CD14-positive monocyte (primary cell): ENCODE data around the gene KMT2B. TPM values are rescaled to one million over a fixed set of nuclear protein-coding genes. Genes with fewer than 3 reads are reported as not detected.
A peak's percentile ranks its signal among the peaks of the same experiment; 100 is the strongest.

Source experiments
- DNase-seq, 3 donors: peaks; one replicate each; pipeline ENCODE4 v3.0.0-alpha.2; 2011 to 2022
- H2AFZ ChIP-seq: 2 replicates; pipeline ENCODE4 v1.6.0; 2012; ENCODE audit warnings: mild to moderate bottlenecking, low read depth, low read length, inconsistent platforms; ENCODE audit not compliant: insufficient read depth, poor library complexity, severe bottlenecking
- H3K27ac ChIP-seq, 2 donors: 1 replicate in 1 of 2; 2 replicates in 1 of 2; pipeline ENCODE4 v1.5.1; 2012 to 2013; ENCODE audit warnings: low read length in 2 of 2, control low read depth in 1 of 2, inconsistent platforms in 1 of 2, low read depth in 1 of 2, mild to moderate bottlenecking in 1 of 2
- H3K27me3 ChIP-seq, 2 donors: one replicate each; pipeline versions ENCODE4 v1.6.0 to v1.6.1; 2011 to 2013; ENCODE audit warnings: low read length in 2 of 2; ENCODE audit not compliant: control insufficient read depth in 2 of 2, insufficient read depth in 2 of 2
- H3K36me3 ChIP-seq, 2 donors: replicated peaks in 1 of 2; 1 replicate in 1 of 2; 2 replicates in 1 of 2; pipeline versions ENCODE4 v1.5.1 to v1.6.1; 2012 to 2013; ENCODE audit warnings: low read length in 2 of 2, control low read depth in 1 of 2, inconsistent platforms in 1 of 2, mild to moderate bottlenecking in 1 of 2; ENCODE audit not compliant: insufficient read depth in 2 of 2, control insufficient read depth in 1 of 2
- H3K4me1 ChIP-seq, 2 donors: 1 replicate in 1 of 2; 2 replicates in 1 of 2; pipeline versions ENCODE4 v1.5.1 to v1.6.1; 2012 to 2013; ENCODE audit warnings: low read length in 2 of 2, control low read depth in 1 of 2, inconsistent platforms in 1 of 2, mild to moderate bottlenecking in 1 of 2, moderate library complexity in 1 of 2; ENCODE audit not compliant: insufficient read depth in 2 of 2, control insufficient read depth in 1 of 2
- H3K4me2 ChIP-seq: replicated peaks from 2 replicates; pipeline ENCODE3; 2012; ENCODE audit warnings: low read length, moderate library complexity, mild to moderate bottlenecking; ENCODE audit not compliant: poor library complexity, severe bottlenecking; ENCODE audit errors: extremely low read depth
- H3K4me3 ChIP-seq, 3 experiments: fragments of 200-600 bp in 1 of 3; sonication (generic) in 1 of 3; replicated peaks in 1 of 3; 1 replicate in 2 of 3; 2 replicates in 1 of 3; pipeline ENCODE4 v1.5.1; 2011 to 2013; ENCODE audit warnings: low read length in 3 of 3, mild to moderate bottlenecking in 3 of 3, control low read depth in 2 of 3, low read depth in 2 of 3, inconsistent platforms in 1 of 3, moderate library complexity in 1 of 3
- H3K79me2 ChIP-seq: 2 replicates; pipeline ENCODE4 v1.6.0; 2012; ENCODE audit warnings: mild to moderate bottlenecking, control low read depth, inconsistent platforms, low read length, moderate library complexity; ENCODE audit not compliant: insufficient read depth
- H3K9ac ChIP-seq: 2 replicates; pipeline ENCODE4 v1.6.0; 2017; ENCODE audit warnings: low read length, mild to moderate bottlenecking; ENCODE audit not compliant: insufficient read depth, poor library complexity, severe bottlenecking
- H3K9me3 ChIP-seq, 2 donors: replicated peaks in 1 of 2; 1 replicate in 1 of 2; 2 replicates in 1 of 2; pipeline versions ENCODE4 v1.5.1 to v1.6.1; 2012 to 2013; ENCODE audit warnings: low read length in 2 of 2, control low read depth in 1 of 2; ENCODE audit not compliant: control insufficient read depth in 1 of 2, insufficient read depth in 1 of 2
- H4K20me1 ChIP-seq: 2 replicates; pipeline ENCODE4 v1.6.0; 2012; ENCODE audit warnings: mild to moderate bottlenecking, low read length, control low read depth, moderate library complexity; ENCODE audit not compliant: insufficient read depth
- H3K27ac Mint-ChIP-seq, 7 donors: one replicate each; pipeline ENCODE4 v1.8.0; 2020; ENCODE audit warnings: mild to moderate bottlenecking in 7 of 7, mixed read lengths in 7 of 7, moderate library complexity in 6 of 7, inconsistent platforms in 2 of 7
- H3K27me3 Mint-ChIP-seq, 3 donors: one replicate each; pipeline ENCODE4 v1.8.0; 2021 to 2022; ENCODE audit warnings: low read depth in 3 of 3, mild to moderate bottlenecking in 3 of 3, mixed read lengths in 3 of 3, moderate library complexity in 3 of 3, inconsistent platforms in 1 of 3
- H3K36me3 Mint-ChIP-seq, 2 donors: one replicate each; pipeline ENCODE4 v1.8.0; 2020; ENCODE audit warnings: mixed read lengths in 2 of 2, inconsistent platforms in 1 of 2, mild to moderate bottlenecking in 1 of 2
- H3K4me1 Mint-ChIP-seq: one replicate; pipeline ENCODE4 v1.8.0; 2020; ENCODE audit warnings: mild to moderate bottlenecking, mixed read lengths
- H3K4me3 Mint-ChIP-seq, 2 donors: one replicate each; pipeline ENCODE4 v1.8.0; 2020; ENCODE audit warnings: mild to moderate bottlenecking in 2 of 2, mixed read lengths in 2 of 2, moderate library complexity in 1 of 2
- H3K9me3 Mint-ChIP-seq, 7 donors: one replicate each; pipeline ENCODE4 v1.8.0; 2020 to 2022; ENCODE audit warnings: mixed read lengths in 7 of 7, mild to moderate bottlenecking in 6 of 7, moderate library complexity in 6 of 7, inconsistent platforms in 2 of 7
- WGBS: methylation state at CpG from one replicate; pipeline ENCODE4 v1.1.5; 2013; ENCODE audit warnings: missing lambda C conversion rate; ENCODE audit not compliant: insufficient coverage; 5-methylcytosine and 5-hydroxymethylcytosine counted together
- intact Hi-C, 2 donors: fragments of 100-400 bp; cut with micrococcal nuclease; formaldehyde crosslinking; loops; one replicate each; pipeline versions ENCODE4 v1.15.0 to v1.15.1; 2023
- polyA plus RNA-seq, 3 donors: library from polyadenylated mRNA; depleted of rRNA in 1 of 3; unstranded in 2 of 3; stranded (reverse) in 1 of 3; fragments of 300-500 nt in 2 of 3; fragments of >200 nt in 1 of 3; fragmentation: Illumina TruSeq in 2 of 3; gene quantifications; 1 replicate in 2 of 3; 2 replicates in 1 of 3; pipeline ENCODE4 v1.2.3, GENCODE V29; 2012 to 2021
- TF ChIP-seq, protein P1 (sequence below): fragments of 200-600 bp; IDR thresholded peaks from one replicate; pipeline ENCODE4 v1.8.0; 2022; ENCODE audit warnings: antibody characterized with exemption, mild to moderate bottlenecking

Gene KMT2B
- polyA plus RNA-seq, 3 donors = 0.32 to 63.6 (median 0.65) TPM

DNA sequence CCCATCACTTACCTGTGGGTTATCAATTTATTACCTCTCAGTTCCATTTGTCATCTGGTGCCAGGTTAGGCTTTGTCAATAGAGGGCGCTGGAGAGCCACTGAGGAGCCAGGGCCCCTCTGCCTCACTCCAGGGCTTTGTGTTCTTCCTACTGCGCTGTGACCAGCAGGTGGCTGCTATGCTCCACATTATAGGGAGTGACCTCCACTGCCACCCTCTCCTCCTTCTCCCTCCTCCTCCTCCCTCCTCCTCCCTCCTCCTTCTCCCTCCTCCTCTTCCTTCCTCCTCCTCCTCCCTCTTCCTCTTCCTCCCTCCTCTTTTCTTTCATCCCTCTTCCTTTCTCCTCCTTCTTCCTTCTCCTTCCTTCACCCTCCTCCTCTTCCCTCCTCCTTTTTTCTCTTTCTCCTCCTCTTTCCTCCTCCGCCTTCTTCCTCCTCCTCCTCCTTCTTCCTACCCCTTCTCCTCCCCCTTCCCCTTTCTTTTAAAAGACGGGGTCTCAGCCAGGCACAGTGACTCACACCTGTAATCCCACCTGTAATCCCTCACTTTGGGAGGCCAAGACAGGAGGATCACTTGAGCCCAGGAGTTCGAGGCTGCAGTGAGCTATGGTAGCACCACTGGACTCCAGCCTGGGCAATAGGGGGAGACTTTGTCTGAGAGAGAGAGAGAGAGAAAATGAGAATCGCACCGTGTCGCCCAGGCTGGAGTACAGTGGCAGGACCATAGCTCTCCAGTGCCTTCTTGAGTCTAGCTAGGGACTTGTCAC, 23.8 kb upstream of the KMT2B start:
- Histone ChIP-seq H3K79me2 (no peaks in the 10 kb centered on the region), H3K9ac (no peak overlapping the region), H3K4me2 (no peak overlapping the region), H3K9me3 (no peaks in the 10 kb centered on the region), H3K36me3 (no peaks in the 10 kb centered on the region), H3K27me3 (no peaks in the 10 kb centered on the region), H4K20me1 (no peaks in the 10 kb centered on the region), H3K4me1 (no peaks in the 10 kb centered on the region), H3K4me3 (no peak overlapping the region), H2AFZ (no peak overlapping the region), H3K27ac (no peak overlapping the region)
- Mint-ChIP-seq H3K27ac (peak overlapping the region in 1 of 7 donors; percentile 40), H3K9me3 (peaks cover 0 to 5% (median 2%) of the 10 kb centered on the region in 7 donors), H3K4me1 (no peaks in the 10 kb centered on the region), H3K4me3 (no peak overlapping the region), H3K27me3 (peaks cover 2 to 10% (median 8%) of the 10 kb centered on the region in 3 donors), H3K36me3 (no peaks in the 10 kb centered on the region)
- WGBS = 0% methylated on average over 2 of the region's 8 CpGs
- intact Hi-C loops = loop anchor here (1.0 to 5.0 kb wide), 2 partner anchors 22 to 238 kb away; no protein-coding TSS in a partner anchor
- peak; percentile 72 to 82 (median 78) for DNase-seq
- TF ChIP-seq, protein P1, sequence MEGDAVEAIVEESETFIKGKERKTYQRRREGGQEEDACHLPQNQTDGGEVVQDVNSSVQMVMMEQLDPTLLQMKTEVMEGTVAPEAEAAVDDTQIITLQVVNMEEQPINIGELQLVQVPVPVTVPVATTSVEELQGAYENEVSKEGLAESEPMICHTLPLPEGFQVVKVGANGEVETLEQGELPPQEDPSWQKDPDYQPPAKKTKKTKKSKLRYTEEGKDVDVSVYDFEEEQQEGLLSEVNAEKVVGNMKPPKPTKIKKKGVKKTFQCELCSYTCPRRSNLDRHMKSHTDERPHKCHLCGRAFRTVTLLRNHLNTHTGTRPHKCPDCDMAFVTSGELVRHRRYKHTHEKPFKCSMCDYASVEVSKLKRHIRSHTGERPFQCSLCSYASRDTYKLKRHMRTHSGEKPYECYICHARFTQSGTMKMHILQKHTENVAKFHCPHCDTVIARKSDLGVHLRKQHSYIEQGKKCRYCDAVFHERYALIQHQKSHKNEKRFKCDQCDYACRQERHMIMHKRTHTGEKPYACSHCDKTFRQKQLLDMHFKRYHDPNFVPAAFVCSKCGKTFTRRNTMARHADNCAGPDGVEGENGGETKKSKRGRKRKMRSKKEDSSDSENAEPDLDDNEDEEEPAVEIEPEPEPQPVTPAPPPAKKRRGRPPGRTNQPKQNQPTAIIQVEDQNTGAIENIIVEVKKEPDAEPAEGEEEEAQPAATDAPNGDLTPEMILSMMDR = peak; percentile 95

DNA sequence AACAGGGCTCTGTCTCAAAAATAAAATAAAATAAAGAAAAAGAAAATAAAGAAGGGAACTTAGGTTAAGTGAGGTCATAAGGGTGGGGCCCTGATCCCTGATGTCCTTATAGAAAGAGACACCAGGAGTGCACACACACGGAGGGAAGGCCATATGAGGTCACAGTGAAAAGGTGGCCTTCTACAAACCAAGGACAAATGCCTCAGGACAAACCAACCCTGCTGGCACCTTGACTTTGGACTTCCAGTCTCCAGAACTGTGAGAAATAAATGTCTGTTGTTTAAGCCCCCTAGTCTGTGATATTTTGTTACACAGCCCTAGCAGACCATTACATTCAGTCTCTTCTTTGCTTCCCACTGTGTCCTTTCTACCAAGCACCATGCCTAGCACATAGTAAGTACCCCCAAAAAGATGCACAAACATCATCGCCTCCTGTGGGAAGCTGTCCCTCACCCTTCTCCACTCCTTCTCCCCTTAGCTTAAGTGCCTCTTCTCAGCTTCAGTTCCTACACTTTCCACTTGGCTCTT, 21.8 kb upstream of the KMT2B start:
- H3K27me3 Mint-ChIP-seq = peaks cover 4 to 12% (median 9%) of the 10 kb centered on the region in 3 donors
- H3K36me3 ChIP-seq = no peaks in the 10 kb centered on the region
- no peaks in the 10 kb centered on the region for H3K4me1 ChIP-seq
- no peaks in the 10 kb centered on the region for H3K9me3 ChIP-seq
- no peaks in the 10 kb centered on the region for H3K79me2 ChIP-seq
- H3K4me3 Mint-ChIP-seq = no peak overlapping the region
- H3K27me3 ChIP-seq = no peaks in the 10 kb centered on the region
- 100% methylated on average over 1 of the region's 2 CpGs for WGBS
- no peak for DNase-seq
- no peak overlapping the region for H2AFZ ChIP-seq
- no peaks in the 10 kb centered on the region for H3K4me1 Mint-ChIP-seq
- no peaks in the 10 kb centered on the region for H3K9me3 Mint-ChIP-seq
- no peaks in the 10 kb centered on the region for H3K36me3 Mint-ChIP-seq
- H4K20me1 ChIP-seq = no peaks in the 10 kb centered on the region
- H3K4me3 ChIP-seq = no peak overlapping the region
- no peak overlapping the region for H3K9ac ChIP-seq
- TF ChIP-seq, protein P1 = no peak
- no peak overlapping the region for H3K27ac Mint-ChIP-seq
- intact Hi-C loops = no loop called here
- no peak overlapping the region for H3K4me2 ChIP-seq
- H3K27ac ChIP-seq = no peak overlapping the region
